RWPE2 (cell line): Measurements from ENCODE around the gene PLK3.

ENCODE experiments used
- ATAC-seq: fragments of 200-7000 bp; cut with Tn5 transposase; 3 replicates; pipeline ENCODE4 v1.9.1; 2021; ENCODE audit warnings: low read depth
- DNase-seq: peaks from one replicate; pipeline ENCODE4 v3.0.0-alpha.2; 2020; ENCODE audit warnings: low spot score
- H3K27ac ChIP-seq: fragments of 450-650 bp; 2 replicates; pipeline ENCODE4 v1.5.1; 2017; ENCODE audit warnings: mild to moderate bottlenecking; ENCODE audit not compliant: poor library complexity, severe bottlenecking
- H3K27me3 ChIP-seq: fragments of 250-450 bp; sonication (Bioruptor Pico); 2 replicates; pipeline ENCODE4 v1.5.1; 2021; ENCODE audit warnings: mild to moderate bottlenecking, moderate library complexity; ENCODE audit not compliant: insufficient read depth, poor library complexity, severe bottlenecking
- H3K36me3 ChIP-seq: fragments of 250-450 bp; sonication (Bioruptor Pico); 2 replicates; pipeline ENCODE4 v1.5.1; 2020; ENCODE audit warnings: low read depth, mild to moderate bottlenecking, moderate library complexity
- H3K4me1 ChIP-seq: fragments of 250-450 bp; sonication (Bioruptor Pico); 2 replicates; pipeline ENCODE4 v1.5.1; 2021; ENCODE audit warnings: mild to moderate bottlenecking, moderate library complexity; ENCODE audit not compliant: insufficient read depth, poor library complexity, severe bottlenecking
- H3K4me3 ChIP-seq: fragments of 250-450 bp; sonication (Bioruptor Pico); 2 replicates; pipeline ENCODE4 v1.5.1; 2021; ENCODE audit warnings: mild to moderate bottlenecking, moderate library complexity; ENCODE audit not compliant: severe bottlenecking
- H3K9me3 ChIP-seq: fragments of 250-450 bp; sonication (Bioruptor Pico); 2 replicates; pipeline ENCODE4 v1.5.1; 2021; ENCODE audit warnings: mild to moderate bottlenecking, moderate library complexity; ENCODE audit not compliant: severe bottlenecking
- TF ChIP-seq, protein P1 (sequence below): fragments of 450-650 bp; IDR thresholded peaks from one replicate; pipeline ENCODE4 v1.5.1; 2017; ENCODE audit warnings: mild to moderate bottlenecking, moderate library complexity; ENCODE audit not compliant: poor library complexity, severe bottlenecking

The PLK3 gene

DNA sequence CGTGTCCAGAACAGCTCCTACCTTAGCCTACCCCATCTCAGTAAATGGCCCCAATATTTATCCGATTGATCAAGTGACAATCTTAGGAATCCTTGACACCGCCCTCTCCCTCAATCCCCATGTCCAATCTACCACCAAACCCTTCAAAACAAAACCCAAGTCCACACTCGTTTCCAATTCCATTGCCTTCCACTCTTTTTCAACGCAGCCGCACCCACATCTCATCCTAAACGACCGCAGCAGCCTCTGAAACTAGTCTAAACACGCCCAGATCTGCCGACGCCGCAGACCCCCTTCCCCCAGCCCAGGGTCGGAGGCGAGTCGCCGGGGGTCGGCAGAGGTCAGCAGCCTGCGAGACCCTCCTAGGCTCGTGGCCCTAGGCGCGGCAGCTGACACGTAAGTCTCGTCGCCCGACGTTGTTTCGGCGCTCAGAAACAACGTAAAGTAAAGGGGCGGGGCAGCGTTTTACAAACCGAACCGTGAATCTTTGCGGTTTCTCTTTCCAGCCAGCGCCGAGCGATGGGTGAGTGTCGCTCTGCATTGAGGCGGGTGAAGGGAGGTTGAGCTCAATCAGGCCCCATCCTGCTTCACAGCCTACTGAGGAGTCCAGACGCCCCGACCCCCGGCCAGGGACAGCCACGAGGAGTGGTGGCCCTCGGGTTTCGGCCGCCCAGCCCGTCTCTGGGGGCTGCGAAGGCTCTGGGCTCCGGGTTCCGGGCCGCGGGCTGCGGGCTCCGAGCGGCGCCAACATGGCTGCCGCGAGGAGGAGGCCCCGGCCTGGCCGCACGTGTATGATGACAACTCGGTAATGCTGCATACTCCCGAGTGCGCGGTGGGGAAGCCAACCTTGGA lies 24.9 kb upstream of the PLK3 start, which contains the start of gene RPS8:
Gene RPS8 (plus strand): TSS at position 463 of the 852 bp plus-strand sequence. CDS start 57 bp downstream, at position 520.
- DNase-seq = peak; percentile 88
- Histone ChIP-seq H3K27me3 (no peaks in the 10 kb centered on the region), H3K27ac (peak within 1 kb of the TSS; percentile 87), H3K4me3 (peak within 1 kb of the TSS; percentile 92), H3K36me3 (peaks cover 49% of the 10 kb centered on the region), H3K4me1 (peaks cover 7% of the 10 kb centered on the region), H3K9me3 (no peaks in the 10 kb centered on the region)
- TF ChIP-seq, protein P1, sequence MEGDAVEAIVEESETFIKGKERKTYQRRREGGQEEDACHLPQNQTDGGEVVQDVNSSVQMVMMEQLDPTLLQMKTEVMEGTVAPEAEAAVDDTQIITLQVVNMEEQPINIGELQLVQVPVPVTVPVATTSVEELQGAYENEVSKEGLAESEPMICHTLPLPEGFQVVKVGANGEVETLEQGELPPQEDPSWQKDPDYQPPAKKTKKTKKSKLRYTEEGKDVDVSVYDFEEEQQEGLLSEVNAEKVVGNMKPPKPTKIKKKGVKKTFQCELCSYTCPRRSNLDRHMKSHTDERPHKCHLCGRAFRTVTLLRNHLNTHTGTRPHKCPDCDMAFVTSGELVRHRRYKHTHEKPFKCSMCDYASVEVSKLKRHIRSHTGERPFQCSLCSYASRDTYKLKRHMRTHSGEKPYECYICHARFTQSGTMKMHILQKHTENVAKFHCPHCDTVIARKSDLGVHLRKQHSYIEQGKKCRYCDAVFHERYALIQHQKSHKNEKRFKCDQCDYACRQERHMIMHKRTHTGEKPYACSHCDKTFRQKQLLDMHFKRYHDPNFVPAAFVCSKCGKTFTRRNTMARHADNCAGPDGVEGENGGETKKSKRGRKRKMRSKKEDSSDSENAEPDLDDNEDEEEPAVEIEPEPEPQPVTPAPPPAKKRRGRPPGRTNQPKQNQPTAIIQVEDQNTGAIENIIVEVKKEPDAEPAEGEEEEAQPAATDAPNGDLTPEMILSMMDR = no peak
- peak; percentile 62 for ATAC-seq

DNA sequence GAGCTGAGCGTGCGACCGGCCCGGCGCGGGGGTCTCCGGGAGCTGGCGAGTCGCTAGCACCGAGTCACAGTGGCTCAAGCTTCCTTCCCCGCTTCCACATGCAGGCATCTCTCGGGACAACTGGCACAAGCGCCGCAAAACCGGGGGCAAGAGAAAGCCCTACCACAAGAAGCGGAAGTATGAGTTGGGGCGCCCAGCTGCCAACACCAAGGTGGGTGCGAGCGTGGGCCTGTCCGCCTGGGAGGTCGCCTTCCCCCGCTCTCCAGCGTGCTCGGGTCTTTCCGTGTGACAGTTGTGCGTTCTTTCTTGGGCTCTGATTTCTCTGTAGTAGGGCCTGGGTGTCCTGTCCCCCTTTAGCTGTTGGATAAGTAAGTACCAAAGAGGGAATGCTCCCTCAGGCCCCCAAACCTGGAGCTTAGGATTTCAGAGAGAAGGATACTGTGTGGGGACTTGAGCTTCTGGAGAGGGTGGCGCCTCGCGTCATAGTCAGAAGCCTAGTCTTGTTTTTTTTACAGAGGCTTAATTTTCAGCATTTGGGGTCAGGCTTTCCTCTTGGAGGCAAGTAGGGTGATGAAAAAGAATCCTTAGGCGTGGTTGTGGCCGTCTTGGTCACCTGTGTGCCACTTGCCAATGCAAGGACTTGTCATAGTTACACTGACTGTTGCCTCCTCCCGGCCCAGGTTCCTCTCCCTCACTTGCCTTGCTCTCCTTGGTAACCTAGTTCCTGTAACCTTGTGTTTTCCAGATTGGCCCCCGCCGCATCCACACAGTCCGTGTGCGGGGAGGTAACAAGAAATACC lies 24.0 kb upstream of the PLK3 start:
- H3K36me3 ChIP-seq = peaks cover 58% of the 10 kb centered on the region
- no peaks in the 10 kb centered on the region for H3K27me3 ChIP-seq
- peak overlapping the region; percentile 87 for H3K27ac ChIP-seq
- H3K9me3 ChIP-seq = no peaks in the 10 kb centered on the region
- H3K4me3 ChIP-seq = peak overlapping the region; percentile 92
- TF ChIP-seq, protein P1 = no peak
- DNase-seq = no peak
- no peak for ATAC-seq
- H3K4me1 ChIP-seq = peaks cover 7% of the 10 kb centered on the region

DNA sequence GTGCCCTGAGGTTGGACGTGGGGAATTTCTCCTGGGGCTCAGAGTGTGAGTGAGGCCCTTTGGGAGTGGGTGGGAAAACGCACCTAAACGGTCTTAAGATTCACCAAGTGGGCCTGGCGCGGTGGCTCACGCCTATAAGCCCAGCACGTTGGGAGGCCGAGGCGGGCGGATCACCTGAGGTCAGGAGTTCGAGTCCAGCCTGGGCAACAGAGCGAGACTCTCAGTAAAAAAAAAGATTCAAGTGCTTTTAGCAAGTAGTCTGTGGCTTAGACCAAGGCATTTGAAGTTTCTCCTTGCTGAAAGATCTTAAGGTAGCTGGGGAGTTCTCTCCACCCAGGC lies 23.5 kb upstream of the PLK3 start:
- DNase-seq (no peak), ATAC-seq (no peak)
- H3K27ac ChIP-seq = peak overlapping the region; percentile 87
- H3K4me3 ChIP-seq = peak overlapping the region; percentile 92
- TF ChIP-seq, protein P1 = no peak
- no peaks in the 10 kb centered on the region for H3K27me3 ChIP-seq
- H3K36me3 ChIP-seq = peaks cover 59% of the 10 kb centered on the region
- no peaks in the 10 kb centered on the region for H3K9me3 ChIP-seq
- peaks cover 7% of the 10 kb centered on the region for H3K4me1 ChIP-seq

DNA sequence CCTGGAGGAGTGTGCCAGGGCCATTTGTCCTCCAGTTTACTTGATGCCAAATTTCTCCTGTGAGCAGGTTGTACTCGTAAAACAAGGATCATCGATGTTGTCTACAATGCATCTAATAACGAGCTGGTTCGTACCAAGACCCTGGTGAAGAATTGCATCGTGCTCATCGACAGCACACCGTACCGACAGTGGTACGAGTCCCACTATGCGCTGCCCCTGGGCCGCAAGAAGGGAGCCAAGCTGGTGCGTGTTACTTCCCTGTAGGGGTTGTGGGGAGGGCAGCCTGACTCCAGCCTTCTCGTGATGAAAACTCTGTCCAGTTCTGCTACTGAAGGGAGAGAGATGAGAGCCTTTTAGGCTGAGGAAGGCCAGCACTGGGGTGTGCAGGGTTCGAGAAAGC lies 22.6 kb upstream of the PLK3 start:
- Histone ChIP-seq H3K4me3 (peak overlapping the region; percentile 92), H3K27ac (peak overlapping the region; percentile 87), H3K9me3 (no peaks in the 10 kb centered on the region), H3K36me3 (peaks cover 59% of the 10 kb centered on the region), H3K27me3 (no peaks in the 10 kb centered on the region), H3K4me1 (peaks cover 7% of the 10 kb centered on the region)
- TF ChIP-seq, protein P1 = no peak
- DNase-seq (no peak), ATAC-seq (no peak)
